Caki2 (cell line): Measurements from ENCODE around the gene MGME1. TPM values are rescaled to one million over a fixed set of nuclear protein-coding genes. Genes with fewer than 3 reads are reported as not detected.

Experiments used
- DNase-seq: peaks from one replicate; pipeline ENCODE4 v3.0.0-alpha.2; 2015; ENCODE audit warnings: low read depth
- in situ Hi-C: cut with HindIII; loops from 2 replicates; pipeline ENCODE4 v1.10.0; 2016; ENCODE audit warnings: low sequenced_read_pairs, low pct_unique_long_range_greater_than_20kb, mixed read lengths
- total RNA-seq: library from RNA; depleted of rRNA; stranded (reverse); fragments of >200 nt; shearing (Covaris generic); gene quantifications from 2 replicates; pipeline ENCODE4 v1.2.3, GENCODE V29; 2014; ENCODE audit warnings: low replicate concordance

The MGME1 gene
- total RNA-seq, 1 experiment from 2014 or later = 36.9 TPM

GRCh38 chr20:17938871-17939619 is 29.8 kb upstream of the MGME1 start:
- DNase-seq = peak; percentile 40
- in situ Hi-C loops = no loop called here

GRCh38 chr20:17939622-17940223 is 29.1 kb upstream of the MGME1 start:
- no peak for DNase-seq
- in situ Hi-C loops = no loop called here

GRCh38 chr20:17940224-17940971 is 28.4 kb upstream of the MGME1 start:
- in situ Hi-C loops = no loop called here
- DNase-seq = no peak

- in situ Hi-C loops = no loop called here
- DNase-seq = no peak
Measured at GRCh38 chr20:17941087-17941825, 27.6 kb upstream of the MGME1 start.

GRCh38 chr20:17941826-17942196 is 27.0 kb upstream of the MGME1 start:
- in situ Hi-C loops = no loop called here
- no peak for DNase-seq

GRCh38 chr20:17943343-17943742 is 25.5 kb upstream of the MGME1 start:
- in situ Hi-C loops = no loop called here
- DNase-seq = no peak

- in situ Hi-C loops = no loop called here
- no peak for DNase-seq
Measured at GRCh38 chr20:17944854-17945474, 23.9 kb upstream of the MGME1 start.

- no peak for DNase-seq
- in situ Hi-C loops = no loop called here
Measured at GRCh38 chr20:17946040-17946439, 22.8 kb upstream of the MGME1 start.

- in situ Hi-C loops = no loop called here
- DNase-seq = no peak
Measured at GRCh38 chr20:17946572-17947473, 22.0 kb upstream of the MGME1 start.

- in situ Hi-C loops = no loop called here
- no peak for DNase-seq
Measured at GRCh38 chr20:17947474-17947815, 21.4 kb upstream of the MGME1 start.

GRCh38 chr20:17948442-17948841 is 20.4 kb upstream of the MGME1 start:
- DNase-seq = no peak
- in situ Hi-C loops = no loop called here

- DNase-seq = no peak
- in situ Hi-C loops = no loop called here
Measured at GRCh38 chr20:17949899-17950298, 18.9 kb upstream of the MGME1 start.

GRCh38 chr20:17950670-17951069 is 18.1 kb upstream of the MGME1 start:
- no peak for DNase-seq
- in situ Hi-C loops = no loop called here

- DNase-seq = no peak
- in situ Hi-C loops = no loop called here
Measured at GRCh38 chr20:17951323-17951722, 17.5 kb upstream of the MGME1 start.

- DNase-seq = no peak
- in situ Hi-C loops = no loop called here
Measured at GRCh38 chr20:17952692-17953684, 15.8 kb upstream of the MGME1 start.

GRCh38 chr20:17953935-17954334 is 14.9 kb upstream of the MGME1 start:
- in situ Hi-C loops = no loop called here
- DNase-seq = no peak
